Activated CD8-positive, alpha-beta memory T cell treated with anti-CD3 and anti-CD28 coated beads for 1 hour (primary cell): Measurements from ENCODE around the gene ZFHX3.

Experiments used
- DNase-seq, 2 donors: peaks; one replicate each; pipeline ENCODE4 v3.0.0-alpha.2; 2020; ENCODE audit warnings: low read depth in 1 of 2; ENCODE audit errors: extremely low read depth in 1 of 2

Gene ZFHX3

DNA sequence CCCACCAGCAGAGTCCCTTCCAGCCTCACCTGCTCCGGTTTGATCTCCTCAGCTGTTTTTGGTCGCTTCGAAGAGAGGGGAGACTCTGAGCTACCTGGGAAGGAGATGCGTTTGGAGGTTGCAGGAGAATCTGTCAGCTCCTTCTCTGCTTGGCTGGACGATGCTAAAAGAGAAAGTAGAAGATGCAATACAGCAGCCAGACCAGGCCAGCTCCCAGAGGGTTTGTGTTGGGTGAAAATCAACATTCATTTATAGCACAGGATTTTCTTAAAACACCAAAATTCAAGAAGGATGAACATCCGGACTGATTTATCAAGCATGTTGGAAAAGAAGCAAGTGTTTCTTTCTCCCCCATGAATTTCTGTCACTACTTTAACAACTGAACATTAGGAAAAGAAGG is 236.1 kb downstream of the ZFHX3 start:
- no peak for DNase-seq

DNA sequence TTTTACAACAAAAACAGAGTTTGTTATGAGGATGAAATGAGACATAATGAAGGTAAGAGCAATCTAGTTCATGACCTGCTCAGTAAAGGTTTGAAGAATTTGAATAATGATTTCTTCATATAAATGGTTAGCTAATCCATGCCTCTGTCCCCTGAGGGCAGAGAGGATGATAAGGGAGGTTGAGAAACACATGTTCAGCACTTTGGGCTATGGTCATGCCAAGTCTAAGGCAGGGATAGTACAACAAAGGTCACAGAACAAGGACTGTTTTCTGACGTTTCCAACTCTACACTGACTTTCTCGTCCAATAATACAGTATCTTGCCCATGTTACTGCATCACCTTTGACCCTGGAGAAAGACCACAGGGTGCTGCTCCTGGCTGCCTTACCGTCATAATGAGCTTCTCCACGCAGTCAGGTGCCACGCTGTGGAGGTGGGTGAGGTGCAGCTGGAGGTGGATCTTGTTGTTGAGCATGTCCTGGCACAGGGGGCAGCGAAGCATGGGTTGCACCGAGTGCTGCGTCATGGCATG is 236.7 kb downstream of the ZFHX3 start:
- DNase-seq: no peak

DNA sequence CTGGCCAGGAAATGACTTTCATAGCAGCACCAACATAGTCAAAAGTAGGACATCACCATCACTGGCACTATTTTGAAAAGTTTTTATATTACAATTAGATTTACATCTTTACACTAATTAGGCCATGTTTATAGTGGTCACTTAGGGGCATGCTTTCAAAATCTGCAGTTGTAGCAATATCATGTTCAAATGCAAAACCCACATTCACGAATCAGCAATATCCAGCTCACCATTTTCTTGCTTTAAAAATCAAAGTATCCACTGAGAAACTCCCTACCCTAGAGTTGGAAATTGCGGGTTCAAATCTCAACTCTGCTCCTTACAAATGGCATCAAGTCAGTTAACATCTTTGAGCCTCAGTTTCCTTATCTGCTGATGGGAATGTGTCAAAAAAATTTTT is 237.4 kb downstream of the ZFHX3 start:
- no peak for DNase-seq

DNA sequence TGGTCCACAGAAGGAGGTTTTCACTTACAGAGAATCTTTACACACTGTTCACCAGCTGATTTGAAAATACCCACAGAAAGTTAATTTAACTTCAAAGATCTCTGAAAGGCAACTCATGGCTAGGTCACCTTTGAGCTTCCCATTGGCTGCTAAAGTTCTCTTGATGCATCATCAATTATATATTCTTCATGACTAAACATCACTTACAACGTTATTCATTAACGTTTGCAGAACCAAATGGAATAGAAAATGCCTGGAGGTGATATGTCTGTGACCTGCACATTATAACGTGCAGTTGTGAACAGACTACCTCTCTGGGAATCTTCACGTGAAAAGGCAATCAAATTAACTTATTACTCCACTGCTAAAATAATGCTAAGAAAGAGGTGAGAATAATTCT is 238.5 kb downstream of the ZFHX3 start:
- no peak for DNase-seq

DNA sequence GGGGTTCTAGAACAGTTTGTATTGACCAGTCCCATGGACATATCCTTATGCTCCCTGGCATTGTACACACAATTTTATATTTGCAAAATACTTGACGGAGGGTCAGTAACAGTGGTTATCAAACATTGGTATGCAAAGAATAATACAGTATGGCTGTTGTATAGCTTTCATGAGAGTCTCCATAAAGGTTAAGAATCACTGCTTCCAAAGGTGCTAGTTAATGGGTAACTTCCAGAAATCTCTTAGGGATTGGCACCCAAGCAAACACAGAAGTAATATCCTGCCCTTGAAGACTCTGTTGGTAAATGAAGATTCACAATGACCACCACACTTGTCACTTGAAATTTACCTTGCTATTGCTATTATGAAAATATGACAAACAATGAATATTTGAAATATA is 239.2 kb downstream of the ZFHX3 start:
- no peak for DNase-seq

DNA sequence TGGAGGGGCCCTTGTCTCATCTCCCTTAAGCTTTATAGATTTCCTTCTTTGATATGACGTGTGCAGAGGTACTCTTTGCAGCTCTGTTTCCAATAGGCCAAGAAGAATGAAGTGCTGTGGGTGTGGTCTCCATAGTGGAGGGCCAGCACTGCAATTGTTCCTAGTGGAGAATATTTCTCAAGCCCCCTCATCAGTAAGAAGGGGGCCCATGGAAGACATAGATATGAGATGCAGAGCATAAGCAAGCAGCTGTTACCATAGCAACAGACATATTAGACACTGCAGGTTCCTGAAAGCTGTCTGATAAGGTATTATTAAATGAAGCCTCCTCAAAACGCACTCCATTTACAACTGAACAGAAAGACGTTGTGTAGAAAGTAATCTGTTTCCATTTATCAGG is 240.7 kb downstream of the ZFHX3 start:
- DNase-seq: no peak

DNA sequence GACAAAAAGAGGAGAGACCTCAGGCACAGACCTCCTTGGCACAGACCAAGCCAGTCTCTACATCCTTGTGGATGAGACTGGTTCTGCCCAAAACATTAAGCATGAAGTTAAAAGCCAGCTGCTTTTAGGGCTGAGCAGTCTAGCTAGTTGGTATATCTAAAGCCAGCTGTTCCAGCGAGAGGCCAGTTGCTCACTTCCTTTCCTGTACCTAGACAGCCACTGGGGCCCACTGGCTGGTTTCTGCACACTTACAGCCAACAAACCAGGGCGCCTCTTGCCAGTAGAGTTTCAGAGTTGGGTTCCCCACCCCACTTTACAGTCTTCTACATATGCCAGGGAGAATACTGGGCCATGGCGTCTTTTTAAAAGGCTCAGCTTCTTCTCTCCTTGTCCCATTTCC is 242.4 kb downstream of the ZFHX3 start:
- no peak for DNase-seq

DNA sequence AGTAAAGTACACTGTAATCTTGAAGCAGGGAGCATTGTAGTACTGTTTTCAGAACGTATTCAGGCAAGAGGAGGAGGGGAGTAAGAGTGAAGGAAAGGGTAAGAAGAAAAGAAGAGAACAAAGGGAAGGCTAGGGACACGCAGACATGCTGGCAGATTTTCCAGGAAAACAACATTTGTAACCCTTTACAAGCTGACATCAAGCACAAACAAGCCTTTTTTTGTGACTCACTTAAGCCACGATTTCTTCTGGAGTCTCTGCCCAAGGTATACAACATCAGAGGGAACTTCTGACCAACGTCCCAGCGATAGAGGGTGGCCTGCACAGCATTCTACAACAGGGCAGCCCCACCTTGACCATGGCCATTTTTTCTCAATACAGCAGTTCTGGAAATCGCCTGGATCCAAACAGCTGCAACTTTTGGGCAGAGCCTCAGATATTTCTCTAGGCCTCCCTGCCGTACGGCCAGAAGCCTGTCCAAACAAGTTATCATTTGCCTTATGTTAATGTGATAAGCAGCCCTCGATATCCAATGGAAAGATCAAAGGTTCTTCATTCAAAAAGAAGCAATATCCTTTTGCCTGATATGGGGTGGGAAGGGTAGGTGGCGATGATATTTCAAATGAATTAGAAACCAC is 247.3 kb downstream of the ZFHX3 start:
- DNase-seq: no peak

DNA sequence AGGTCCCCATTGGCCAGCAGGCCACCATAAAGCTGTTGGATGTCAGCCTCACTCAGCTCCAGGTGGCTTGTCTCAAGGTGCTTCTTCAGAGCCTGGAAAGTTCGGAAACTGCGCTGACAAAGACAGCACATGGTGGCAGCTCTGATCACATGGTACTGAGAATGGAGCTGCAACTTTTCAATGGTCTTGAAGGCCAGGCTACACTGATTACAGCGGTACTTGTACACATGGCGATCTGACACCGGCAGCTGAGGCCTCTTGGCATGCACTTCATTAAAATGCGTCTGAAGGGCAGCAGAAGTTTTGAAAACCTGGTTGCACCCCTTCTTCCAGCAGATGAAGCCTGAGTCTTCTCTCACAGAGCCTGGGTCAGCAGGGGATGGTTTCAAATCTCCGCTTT is 249.7 kb downstream of the ZFHX3 start:
- no peak for DNase-seq

DNA sequence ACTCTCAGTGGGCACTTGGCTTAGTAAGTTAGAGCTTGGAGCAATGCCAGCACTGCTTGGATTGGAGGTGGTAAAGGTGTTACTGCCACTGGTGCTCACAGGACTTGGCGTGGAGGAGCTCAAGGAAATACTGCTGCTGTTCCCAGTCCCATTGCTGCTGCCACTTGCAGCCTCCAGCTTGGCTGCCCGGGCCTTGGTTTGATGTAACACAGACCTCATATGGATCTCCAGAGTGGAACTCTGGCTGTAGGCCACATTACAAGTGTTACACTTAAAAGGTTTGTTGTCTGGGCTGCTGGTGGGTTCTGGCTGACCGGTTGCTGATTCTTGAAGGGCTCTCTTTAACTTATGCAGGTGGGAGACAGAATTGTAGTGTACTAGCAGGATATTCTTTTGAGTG is 250.3 kb downstream of the ZFHX3 start:
- no peak for DNase-seq

DNA sequence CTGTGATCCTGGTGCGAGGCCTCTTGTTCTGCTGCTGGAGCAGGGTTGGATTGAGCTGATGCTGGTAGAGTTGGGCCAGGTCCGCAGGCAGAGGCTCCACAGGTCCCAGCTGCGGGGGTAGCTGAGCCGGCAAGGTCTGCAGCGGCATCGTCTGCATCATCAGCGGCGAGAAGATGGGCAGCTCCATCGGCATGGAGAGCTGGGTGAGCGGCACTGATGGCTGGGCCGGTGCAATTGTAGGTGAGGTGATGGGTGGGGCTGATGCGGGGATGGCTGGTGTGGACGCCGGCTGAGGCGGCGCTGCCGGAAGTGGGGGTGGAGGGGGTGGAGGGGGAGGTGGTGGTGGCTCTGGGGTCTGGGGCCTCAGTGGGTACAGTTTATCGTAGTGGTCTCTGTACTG is 251.7 kb downstream of the ZFHX3 start:
- DNase-seq: no peak

DNA sequence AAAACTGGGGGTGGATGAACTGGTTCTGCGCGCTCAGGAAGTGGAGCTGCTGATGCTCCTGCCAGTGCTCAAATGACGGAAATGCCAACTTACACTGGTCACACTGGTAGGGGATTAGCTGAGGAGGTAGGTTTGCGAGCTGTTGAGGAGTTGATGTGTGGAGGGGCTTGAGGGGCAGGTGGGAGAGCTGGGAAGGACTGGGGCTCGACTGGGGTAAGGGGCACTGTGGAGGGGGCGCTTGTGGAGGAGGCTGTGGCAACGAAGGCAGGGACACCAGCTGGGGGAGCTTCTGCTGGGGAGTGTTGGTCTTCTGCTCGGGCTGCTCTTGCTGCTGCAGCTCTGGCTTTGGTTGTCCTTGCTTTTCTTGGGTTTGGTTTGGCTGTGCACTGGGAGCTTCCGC is 252.9 kb downstream of the ZFHX3 start:
- DNase-seq: no peak

DNA sequence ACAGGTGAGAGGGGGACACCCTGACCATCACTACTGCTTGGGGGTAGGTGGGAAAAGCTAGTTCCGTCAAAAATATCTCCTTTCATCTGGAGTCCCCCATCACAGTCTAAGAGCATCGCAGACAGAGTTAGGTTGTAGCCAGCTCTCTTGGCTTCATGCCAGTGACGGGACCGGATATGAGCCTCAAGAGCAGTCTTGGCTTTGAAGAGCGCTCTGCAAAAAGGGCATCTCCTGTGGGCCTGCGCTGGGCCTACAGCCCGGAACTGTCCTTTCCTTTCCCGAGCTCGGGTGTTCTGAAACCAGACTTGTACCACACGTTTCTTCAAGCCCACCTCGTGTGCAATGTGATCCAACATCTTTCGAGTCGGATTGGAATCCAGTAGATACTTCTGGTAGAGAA is 253.6 kb downstream of the ZFHX3 start:
- no peak for DNase-seq

DNA sequence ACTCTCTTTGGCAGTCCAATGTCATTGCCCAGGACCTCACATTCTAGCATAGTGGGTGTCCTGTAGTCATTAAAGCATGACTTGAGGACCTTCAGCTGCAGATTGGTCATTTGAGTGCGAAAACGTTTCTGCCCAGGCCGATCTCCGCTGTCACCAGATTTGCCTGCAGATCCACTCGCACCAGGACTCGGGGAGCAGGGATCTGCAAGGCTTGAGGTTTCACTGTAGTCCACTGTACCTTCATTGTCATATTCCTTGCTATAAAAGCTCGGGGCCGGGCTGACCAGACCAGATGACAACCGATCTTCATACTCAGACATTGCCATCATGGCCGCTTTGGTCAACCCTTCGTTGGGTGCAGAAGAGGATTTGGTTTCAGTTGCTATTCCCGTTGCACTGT is 254.2 kb downstream of the ZFHX3 start:
- no peak for DNase-seq

DNA sequence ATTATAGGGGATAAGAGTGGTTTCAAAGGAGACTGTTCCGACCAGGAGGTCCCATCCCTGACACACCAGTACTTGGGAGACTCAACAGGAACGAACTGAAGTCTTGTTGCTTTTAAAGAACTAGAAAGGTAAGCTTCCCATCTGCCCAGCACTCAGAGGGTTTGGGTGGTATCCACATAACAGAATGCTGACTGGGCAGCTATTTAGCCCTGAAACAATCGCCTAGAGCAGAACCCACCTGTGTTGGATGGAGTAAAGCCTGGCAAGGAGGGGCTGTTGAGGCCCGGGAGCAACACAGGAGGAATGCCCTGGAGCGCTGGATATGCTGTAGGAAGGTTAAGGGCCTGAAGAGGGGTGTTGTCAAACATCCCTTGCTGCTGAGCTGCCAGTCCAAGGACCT is 254.9 kb downstream of the ZFHX3 start:
- DNase-seq: no peak

DNA sequence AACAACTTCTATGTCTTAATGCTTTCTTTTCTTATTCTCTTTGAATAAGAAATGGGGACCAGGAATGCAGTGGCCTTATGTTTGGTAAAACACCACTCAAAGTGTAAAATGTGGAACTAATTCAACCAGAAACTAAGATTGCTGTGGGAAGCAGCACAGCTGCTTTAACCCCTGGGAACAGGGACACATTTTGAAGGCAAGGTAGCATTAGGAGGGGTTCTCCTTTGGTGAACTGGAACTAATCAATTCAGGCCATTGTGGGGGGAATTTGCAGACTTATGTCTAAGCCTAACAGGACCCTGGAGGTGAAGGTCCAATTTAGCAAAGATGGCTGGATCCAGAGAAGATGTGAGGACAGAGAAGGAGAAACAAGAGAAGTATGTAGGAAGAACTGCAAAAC is 256.1 kb downstream of the ZFHX3 start:
- no peak for DNase-seq

DNA sequence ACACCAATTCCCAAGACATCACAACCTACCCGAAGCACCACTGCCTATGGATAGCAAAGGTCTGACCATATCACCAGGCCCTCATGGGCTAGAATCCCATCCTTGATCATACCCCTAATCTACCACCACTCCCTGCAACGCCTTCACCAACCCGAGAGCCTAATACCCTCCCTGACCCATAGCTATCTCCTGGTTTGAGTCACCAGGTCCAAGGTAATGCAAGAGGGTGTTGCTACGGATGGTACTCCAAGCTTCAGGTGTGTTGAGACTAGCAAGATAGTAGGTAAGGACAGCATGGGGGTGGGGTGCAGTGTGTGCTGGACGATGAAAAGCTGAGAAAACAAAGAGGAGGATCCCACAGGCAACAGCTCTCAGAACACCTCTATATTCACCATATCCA is 258.0 kb downstream of the ZFHX3 start:
- no peak for DNase-seq

DNA sequence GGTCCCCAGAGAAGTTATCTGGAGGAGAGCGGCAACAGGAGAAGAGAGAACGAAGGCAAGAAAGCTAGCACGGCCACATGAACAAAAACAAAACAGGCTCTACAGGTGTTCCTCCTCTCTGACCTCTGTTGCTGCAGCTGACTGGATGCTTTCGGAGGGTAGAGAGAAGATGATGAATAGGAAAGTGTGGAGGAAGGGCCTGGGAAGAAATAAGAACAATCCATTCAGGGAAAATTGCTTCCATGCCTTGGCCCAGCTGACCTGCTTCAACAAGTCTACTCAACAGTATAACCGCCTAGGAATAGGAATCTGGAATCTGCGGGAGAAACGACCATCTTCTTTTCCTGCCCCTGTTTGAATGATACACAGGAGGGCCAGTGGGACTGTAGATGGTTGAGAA is 258.5 kb downstream of the ZFHX3 start:
- DNase-seq: no peak

DNA sequence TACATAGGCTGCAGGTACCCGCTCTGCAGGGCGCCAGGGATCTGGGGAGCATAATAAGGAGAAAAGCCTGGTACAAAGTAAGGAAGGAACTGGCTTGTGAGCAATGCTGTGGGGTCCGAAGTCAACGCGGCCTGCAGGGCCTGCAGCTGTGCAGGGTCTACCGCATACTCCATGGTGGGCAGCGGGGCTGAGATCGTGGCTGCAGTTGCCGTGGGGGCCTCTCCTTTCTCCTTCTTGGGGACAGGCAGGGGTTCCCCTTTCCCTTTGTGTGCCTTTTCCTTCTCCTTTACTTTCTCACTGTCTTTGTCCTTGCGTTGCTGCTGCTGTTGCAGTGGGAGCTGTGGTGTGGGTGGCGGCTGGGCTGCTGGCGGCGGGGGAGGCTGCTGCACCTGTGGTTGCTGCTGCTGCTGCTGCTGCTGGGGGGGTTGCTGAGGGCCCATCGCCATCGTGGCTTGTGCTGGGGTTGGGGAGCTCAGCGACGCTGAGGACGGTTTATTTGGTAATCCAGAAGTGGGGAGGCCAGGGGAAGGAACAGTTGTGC is 259.6 kb downstream of the ZFHX3 start:
- no peak for DNase-seq

DNA sequence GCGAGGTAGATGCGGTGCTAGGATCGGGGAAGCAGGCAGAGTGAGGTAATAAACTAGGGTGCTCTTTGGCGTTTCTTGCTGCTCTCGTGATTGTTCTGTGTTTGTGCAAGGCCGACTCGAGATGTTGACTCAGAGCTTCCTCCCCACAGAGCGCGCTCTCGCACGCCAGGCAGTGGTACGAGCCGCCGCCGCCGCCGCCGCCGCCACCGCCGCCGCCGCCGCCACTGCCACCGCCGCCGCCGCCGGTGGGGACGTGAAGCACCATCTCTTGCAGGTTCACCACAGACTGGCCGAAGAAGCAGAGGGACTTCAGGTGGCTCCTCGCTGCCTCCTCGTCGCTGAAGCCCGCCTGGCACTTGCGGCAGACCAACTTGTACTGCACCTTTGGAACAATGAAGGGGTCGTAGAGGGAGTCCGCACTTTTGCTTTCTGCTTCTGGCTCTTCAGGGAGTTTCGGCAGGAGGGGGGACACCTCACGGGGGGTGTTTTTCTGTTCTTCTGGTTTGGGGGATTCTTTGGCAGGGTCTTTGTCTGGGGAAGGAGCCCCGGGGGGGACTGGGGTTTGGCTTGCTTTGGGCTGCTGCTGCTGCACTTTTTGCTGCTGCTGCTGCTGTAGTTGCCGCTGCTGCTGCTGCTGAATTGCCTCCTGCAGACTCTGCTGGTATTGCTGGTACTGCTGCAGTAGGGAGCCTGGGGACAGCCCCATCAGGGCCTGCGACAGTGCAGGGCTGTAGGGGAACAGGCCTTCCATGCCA is 260.2 kb downstream of the ZFHX3 start:
- DNase-seq: peak; percentile 20 to 46

DNA sequence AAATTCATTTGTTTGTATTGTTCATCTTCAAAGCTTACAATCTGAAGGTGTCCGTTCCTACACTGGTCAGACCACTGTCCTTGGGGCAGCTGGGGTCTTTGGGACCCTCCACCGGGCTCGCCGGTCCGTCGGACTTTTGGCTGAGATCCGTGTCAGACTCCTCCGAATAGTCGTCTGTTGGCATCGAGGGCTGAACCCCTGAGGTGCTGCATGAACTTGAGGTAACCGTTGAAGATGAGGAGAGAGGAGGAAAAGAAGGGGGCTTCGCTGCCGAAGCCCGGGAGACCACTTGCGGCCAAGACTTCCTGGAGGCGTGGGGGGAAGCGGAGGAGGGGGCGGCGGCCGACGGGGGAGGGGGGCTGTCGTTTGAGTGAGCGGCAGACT is 260.8 kb downstream of the ZFHX3 start:
- no peak for DNase-seq

DNA sequence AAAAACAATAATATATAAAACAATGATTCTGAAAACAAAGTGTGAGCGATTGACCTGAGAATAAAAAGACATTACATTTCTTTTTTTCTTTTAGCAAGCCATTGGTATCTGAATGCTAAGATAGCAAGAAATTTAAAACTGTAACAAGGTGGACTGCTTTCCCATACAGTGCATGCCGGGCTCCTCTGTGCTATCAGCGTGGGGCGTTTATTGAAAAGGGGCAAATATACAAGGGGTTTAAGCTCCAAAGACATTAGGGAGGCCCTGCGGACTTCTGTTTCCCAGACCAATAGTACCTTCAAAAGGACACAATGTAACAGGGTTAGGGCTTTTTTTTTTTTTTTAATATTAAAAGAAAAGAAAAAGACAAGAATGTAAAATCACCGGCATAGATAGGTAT is 261.3 kb downstream of the ZFHX3 start:
- no peak for DNase-seq
